HG02943 (cell line): Measurements from ENCODE around the gene MELK.

ENCODE experiments used
- ATAC-seq: cut with Tn5 transposase; IDR thresholded peaks from one replicate; pipeline ENCODE4 v1.9.1; 2021; ENCODE audit warnings: mild to moderate bottlenecking, low read depth, moderate library complexity; ENCODE audit not compliant: unreplicated experiment

The MELK gene

GRCh38 chr9:36665921-36666431 is 93.3 kb downstream of the MELK start:
- ATAC-seq = no peak

- no peak for ATAC-seq
These were observed 98.9 kb downstream of the MELK start for GRCh38 chr9:36671561-36671960.

DNA sequence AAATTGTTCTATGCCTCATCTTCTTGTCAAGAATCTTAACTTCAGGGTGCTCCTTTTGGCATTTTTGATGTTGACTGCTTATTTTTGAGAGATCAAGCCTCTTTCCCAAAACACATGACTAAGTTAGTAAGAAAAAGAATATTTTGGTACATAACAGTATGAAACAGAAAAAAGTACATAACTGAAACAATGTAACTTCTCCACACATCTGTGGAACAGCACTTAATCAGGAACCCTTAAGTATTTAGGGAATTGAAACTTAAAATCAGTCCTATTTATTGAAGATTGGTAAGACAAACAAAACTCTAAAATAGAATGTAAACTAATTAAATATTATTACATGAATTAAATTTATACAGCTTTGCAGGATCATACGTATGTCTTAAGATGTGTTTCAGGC is 103.4 kb downstream of the MELK start:
- ATAC-seq = no peak

DNA sequence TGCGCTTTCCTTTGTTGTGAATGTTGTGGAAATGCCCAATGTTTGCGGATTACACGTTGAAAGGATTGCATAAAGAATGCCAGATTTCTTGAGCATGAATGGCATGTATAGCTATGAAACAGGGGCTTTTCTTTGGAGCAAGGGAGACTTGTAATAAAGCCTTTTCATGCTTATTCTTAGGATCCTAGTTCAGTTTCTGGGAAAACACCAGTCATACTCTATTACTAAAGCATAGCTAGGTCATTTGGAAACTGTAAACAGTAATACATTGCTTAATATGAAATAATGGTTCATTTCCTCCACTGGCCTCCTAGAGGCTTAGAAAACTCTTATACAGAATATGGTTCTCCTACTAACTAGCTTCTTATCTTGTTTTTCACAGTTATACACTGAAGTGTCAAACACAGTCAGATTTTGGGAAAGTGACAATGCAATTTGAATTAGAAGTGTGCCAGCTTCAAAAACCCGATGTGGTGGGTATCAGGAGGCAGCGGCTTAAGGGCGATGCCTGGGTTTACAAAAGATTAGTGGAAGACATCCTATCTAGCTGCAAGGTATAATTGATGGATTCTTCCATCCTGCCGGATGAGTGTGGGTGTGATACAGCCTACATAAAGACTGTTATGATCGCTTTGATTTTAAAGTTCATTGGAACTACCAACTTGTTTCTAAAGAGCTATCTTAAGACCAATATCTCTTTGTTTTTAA is 104.2 kb downstream of the MELK start:
- ATAC-seq = no peak

DNA sequence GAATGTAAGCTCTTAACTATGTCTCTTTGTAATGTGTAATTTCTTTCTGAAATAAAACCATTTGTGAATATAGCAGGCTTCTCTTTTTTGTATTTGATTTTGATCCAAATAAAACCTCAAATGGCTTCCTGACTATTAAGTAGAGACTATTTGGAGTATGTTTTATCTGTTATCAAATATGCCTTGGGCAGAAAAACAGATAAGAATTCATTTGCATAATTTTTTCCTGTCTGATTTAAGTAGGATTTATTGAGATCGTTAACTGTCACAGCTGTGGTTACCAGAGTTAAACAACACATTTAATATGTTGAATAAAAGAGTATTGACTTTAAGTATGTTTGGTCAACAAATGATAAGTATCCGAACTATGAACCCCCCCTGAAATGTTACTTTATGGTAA is 104.9 kb downstream of the MELK start:
- no peak for ATAC-seq

- ATAC-seq = no peak
These were observed 107.0 kb downstream of the MELK start for GRCh38 chr9:36679710-36680109.

- no peak for ATAC-seq
These were observed 113.8 kb downstream of the MELK start for GRCh38 chr9:36686471-36686870.

- no peak for ATAC-seq
These were observed 117.9 kb downstream of the MELK start for GRCh38 chr9:36690412-36691168.

DNA sequence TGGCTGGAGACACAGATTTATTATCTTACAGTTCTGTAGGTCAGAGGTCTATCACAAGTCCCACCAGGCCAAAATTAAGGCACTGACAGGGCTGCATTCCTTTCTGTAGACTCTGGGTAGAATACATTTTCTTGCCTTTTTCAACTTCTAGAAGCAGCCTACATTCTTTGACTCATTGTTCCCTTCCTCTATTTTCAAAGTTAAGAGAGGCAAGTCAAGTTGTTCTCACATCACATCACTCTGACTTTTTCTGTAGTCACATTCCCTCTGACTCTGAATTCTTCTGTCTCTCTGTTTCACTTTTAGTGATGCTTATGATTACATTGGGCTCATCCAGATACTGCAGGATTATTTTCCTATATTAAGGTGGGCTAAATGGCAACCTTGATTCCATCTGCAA is 119.0 kb downstream of the MELK start:
- no peak for ATAC-seq

DNA sequence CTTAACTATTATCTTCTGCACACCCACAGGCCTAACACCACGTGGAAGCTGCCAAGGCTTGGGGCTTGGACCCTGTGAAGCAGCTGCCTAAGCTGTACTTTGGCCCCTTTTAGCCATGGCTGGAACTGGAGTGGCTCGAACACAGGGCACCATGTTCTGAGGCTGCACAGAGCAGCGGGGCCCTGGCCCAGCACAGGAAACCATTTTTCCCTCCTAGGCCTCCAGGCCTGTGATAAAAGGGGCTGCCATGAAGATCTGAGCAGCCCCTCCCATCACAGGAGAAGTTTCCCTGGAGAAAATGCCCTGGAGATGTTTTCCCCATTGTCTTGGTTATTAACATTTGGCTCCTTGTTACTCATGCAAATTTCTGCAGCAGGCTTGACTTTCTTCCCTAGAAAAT is 126.3 kb downstream of the MELK start:
- ATAC-seq = no peak

GRCh38 chr9:36704148-36704547 is 131.5 kb downstream of the MELK start:
- no peak for ATAC-seq

DNA sequence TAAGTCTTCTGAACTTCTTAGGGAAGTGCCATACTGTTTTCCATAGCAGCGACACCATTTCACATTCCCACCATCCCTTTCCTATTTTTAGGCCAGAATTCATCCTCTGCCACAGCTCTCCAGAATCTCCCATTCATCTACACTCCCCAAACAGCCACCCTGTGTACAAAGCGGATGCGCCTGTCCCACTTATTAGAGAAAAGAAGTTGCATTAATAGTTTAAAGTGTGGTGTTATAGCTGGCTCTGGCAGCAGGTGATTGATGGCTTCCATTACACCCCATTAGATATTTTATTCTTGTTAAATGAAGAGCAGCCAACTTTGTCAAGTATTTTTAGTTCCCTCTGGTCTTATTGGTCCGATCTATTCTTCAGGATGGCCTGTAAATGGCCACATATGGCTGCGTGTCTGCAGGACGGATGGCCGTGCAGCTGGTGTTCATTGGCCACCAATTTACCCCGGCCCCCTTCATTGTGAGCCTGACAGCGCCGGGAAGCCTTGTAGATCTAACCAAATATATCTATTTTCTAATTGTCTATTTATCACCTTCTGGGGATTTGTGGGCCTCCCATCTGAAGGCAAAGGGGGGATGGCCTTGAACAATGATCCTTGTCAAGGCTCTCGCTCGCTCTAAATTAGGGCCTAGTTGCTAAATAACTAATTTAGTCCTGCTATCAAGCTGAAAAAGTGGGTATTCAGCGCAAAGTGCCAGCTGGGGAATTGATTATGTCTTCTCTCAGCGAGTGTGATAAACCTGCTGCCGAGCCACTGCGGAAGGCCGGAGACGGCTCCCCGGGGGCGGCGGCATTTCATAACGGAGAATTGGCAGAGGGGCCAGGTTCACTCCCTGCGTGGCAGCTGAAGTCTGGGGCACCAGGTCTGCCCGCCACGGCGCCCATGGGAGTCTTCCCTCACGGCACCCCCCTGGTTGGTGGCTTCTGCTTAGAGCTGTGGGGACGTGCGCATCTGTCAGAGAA is 141.1 kb downstream of the MELK start:
- ATAC-seq = no peak

DNA sequence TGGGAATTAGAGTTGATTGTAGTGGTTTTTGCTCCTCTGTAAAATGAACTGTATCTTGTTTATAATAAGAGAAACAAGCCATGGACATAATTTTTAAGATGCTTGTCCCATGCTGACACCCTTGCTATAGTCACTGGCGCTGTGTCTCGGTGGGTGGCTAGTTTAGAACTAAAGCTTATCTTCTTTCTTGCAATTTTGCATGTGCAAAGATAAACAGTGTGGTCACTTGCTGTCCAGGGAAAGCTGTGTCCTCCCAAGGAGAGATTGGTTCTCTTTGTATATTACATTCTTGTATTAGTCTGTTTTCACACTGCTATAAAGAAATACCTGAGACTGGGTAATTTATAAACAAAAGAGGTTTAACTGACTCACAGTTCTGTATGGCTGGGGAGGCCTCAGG is 143.8 kb downstream of the MELK start:
- ATAC-seq = no peak

GRCh38 chr9:36717276-36717675 is 144.6 kb downstream of the MELK start:
- no peak for ATAC-seq

GRCh38 chr9:36718612-36719011 is 145.9 kb downstream of the MELK start:
- ATAC-seq = no peak

DNA sequence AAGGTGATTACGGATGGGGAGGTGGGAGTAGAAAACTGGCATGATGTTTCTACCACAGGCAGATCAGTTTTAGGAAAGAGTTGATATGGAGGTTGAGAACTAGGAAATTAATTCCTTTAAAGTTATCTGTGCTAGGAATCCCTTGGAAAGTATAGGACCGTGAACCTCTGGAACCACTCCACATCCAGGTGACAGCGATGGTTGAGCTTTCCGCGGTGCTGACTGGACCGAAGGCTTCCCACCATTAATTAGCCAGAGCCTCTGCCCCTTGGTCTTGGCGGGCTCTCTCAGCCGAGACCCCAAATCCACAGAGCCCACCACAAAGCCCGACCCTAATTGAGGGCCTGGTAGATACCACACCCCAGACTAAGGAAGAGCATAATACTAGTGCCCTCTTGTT is 147.3 kb downstream of the MELK start:
- no peak for ATAC-seq

DNA sequence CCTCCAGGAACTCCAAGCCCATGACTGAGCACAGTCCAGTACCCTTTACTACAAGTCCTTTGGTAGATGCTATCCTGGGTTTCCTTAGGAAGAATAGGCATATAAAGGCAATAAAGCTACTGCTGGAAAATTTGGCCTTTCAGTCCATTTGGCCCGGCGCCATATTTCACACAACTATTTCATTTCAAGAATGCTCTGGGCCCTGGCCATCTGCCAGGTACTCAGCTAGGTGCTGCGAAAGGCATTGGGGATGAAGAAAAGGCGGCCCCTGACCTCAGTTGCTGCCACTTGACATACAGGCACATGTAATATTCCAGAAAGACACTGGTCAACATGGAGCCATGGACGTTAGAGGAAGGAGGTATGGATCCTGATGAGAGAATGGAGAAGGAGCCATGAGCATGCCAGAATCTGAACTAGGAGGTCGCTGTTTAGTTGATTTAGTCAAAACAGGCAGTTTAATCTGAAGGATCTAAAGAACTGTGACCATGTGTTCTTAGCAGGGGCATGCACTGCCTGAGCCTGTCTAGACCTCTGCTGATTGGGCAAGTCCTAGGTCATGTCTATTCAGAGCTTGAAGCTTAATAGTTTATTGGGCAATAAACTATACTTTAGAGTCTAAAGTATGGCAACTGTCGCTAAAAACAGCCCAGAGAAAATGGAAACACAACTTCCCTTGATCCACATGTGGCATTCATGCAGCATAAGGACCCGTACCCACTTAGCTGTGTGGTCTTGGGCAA is 149.3 kb downstream of the MELK start:
- no peak for ATAC-seq

GRCh38 chr9:36725777-36726356 is 153.2 kb downstream of the MELK start:
- ATAC-seq = no peak
